Natural killer cell (primary cell): Measurements from ENCODE around the gene CIROP. TPM values are rescaled to one million over a fixed set of nuclear protein-coding genes. Genes with fewer than 3 reads are reported as not detected.
A peak's percentile ranks its signal among the peaks of the same experiment; 100 is the strongest.

Source experiments
- ATAC-seq, 3 donors: fragments of 150-1000 bp in 2 of 3; fragments of 200-7000 bp in 1 of 3; cut with Tn5 transposase; 1 replicate in 1 of 3; 2 replicates in 2 of 3; pipeline ENCODE4 v1.10.0; 2021; ENCODE audit warnings: mild to moderate bottlenecking in 2 of 3, moderate library complexity in 2 of 3
- DNase-seq, 2 donors: peaks; one replicate each; pipeline versions ENCODE4 v3.0.0 to v3.0.0-alpha.2; 2013 to 2021; ENCODE audit warnings: mixed read lengths in 1 of 2
- H3K27ac ChIP-seq: one replicate; pipeline ENCODE4 v1.5.1; 2013; ENCODE audit warnings: mild to moderate bottlenecking, low read length
- H3K27me3 ChIP-seq: one replicate; pipeline ENCODE4 v1.6.1; 2013; ENCODE audit warnings: low read length; ENCODE audit not compliant: control insufficient read depth, insufficient read depth
- H3K36me3 ChIP-seq: one replicate; pipeline ENCODE4 v1.6.1; 2013; ENCODE audit warnings: low read length; ENCODE audit not compliant: control insufficient read depth, insufficient read depth
- H3K4me1 ChIP-seq: one replicate; pipeline ENCODE4 v1.6.1; 2013; ENCODE audit warnings: low read length; ENCODE audit not compliant: control insufficient read depth, insufficient read depth
- H3K4me3 ChIP-seq: one replicate; pipeline ENCODE4 v1.5.1; 2013; ENCODE audit warnings: low read length
- H3K9me3 ChIP-seq: one replicate; pipeline ENCODE4 v1.6.1; 2013; ENCODE audit warnings: low read length; ENCODE audit not compliant: control insufficient read depth, insufficient read depth
- H3K27ac Mint-ChIP-seq, 2 donors: one replicate each; pipeline ENCODE4 v1.8.0; 2022; ENCODE audit warnings: mild to moderate bottlenecking in 2 of 2, mixed read lengths in 2 of 2, moderate library complexity in 1 of 2
- H3K27me3 Mint-ChIP-seq, 2 donors: one replicate each; pipeline ENCODE4 v1.8.0; 2022; ENCODE audit warnings: low read depth in 2 of 2, mixed read lengths in 2 of 2
- H3K36me3 Mint-ChIP-seq: one replicate; pipeline ENCODE4 v1.8.0; 2022; ENCODE audit warnings: mixed read lengths
- H3K4me1 Mint-ChIP-seq, 2 donors: one replicate each; pipeline ENCODE4 v1.8.0; 2022; ENCODE audit warnings: mixed read lengths in 2 of 2
- H3K4me3 Mint-ChIP-seq: one replicate; pipeline ENCODE4 v1.8.0; 2022; ENCODE audit warnings: mild to moderate bottlenecking, moderate library complexity, mixed read lengths
- H3K9me3 Mint-ChIP-seq, 2 donors: one replicate each; pipeline ENCODE4 v1.8.0; 2022; ENCODE audit warnings: mixed read lengths in 2 of 2
- CTCF ChIP-seq: fragments of 200-600 bp; IDR thresholded peaks from one replicate; pipeline ENCODE4 v1.8.0; 2022; ENCODE audit warnings: antibody characterized with exemption
- WGBS: methylation state at CpG from one replicate; pipeline ENCODE4 v1.1.7; 2013; ENCODE audit warnings: missing lambda C conversion rate; ENCODE audit not compliant: insufficient coverage; 5-methylcytosine and 5-hydroxymethylcytosine counted together
- intact Hi-C: fragments of 100-400 bp; cut with micrococcal nuclease; formaldehyde crosslinking; loops from one replicate; pipeline ENCODE4 v1.14.2; 2022
- total RNA-seq, 4 donors: library from RNA; stranded (reverse); fragments of 120-200 nt in 1 of 4; gene quantifications; one replicate each; pipeline versions ENCODE4 v1.2.3 to v1.2.4, GENCODE V29; 2013 to 2022

Gene CIROP
- total RNA-seq, 3 donors from 2014 or later (not counting 1 experiment from before 2014, with no cell fraction given), result not detected

DNA sequence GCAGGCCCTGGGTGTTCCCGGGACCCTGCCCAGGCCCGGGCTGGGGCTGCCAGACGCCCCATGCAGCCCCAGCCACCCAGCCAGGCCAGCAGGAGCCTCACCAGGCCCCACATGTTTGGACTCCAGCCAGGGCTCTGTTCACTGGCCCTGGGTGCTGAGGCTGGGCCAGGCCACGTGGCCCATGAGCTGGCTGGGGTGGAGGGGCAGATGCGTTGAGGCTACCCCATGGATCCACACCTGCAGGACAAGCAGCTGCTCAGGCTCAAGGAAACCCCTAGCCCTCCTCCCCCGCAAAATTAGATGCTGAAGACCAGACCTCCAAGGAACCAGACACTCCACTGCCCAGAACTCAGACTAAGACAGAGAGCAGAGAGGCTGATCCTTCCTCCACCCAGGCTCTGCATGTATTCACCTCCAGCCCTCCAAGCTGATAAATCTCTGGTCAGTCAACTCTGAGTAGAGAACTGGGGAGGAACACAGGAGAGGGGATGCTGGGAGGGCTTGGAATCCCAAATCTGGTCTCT, 49.1 kb downstream of the CIROP start:
- Histone ChIP-seq H3K9me3 (no peaks in the 10 kb centered on the region), H3K27me3 (no peaks in the 10 kb centered on the region), H3K4me1 (peaks cover 18% of the 10 kb centered on the region), H3K36me3 (peaks cover 15% of the 10 kb centered on the region), H3K4me3 (no peak overlapping the region), H3K27ac (no peak overlapping the region)
- ATAC-seq (no peak), DNase-seq (no peak)
- Mint-ChIP-seq H3K4me1 (peaks cover 17 to 27% of the 10 kb centered on the region in 2 donors), H3K9me3 (no peaks in the 10 kb centered on the region), H3K4me3 (peak overlapping the region; percentile 90), H3K36me3 (peaks cover 7% of the 10 kb centered on the region), H3K27ac (peak overlapping the region; percentile 61 to 91), H3K27me3 (peaks cover 0 to 3% of the 10 kb centered on the region in 2 donors)
- WGBS, result 83% methylated on average over 6 of the region's 6 CpGs
- no peak for TF ChIP-seq CTCF
- intact Hi-C loops, result loop anchor here (5.0 to 10.0 kb wide), 3 partner anchors 48 to 671 kb away; no protein-coding TSS in a partner anchor

DNA sequence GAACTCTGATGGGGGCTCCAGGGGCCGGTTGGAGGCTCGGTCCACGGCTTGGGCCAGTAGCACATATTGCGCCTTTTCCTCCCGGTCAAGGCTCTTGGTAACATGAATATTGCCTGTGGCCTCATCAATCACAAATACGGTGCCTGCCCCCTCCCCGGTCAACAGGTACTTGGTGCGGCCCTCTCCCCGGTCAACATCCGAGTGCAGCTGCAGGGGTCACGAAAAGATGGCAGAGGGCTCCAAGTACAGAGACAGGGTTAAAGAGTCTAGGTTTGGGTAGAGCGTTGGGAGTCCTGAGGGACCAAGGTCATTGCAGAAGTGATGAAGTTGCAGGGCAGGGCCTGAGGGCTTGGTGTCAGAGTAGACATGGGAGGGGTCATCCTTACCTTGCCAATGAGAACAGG, 49.6 kb downstream of the CIROP start:
- peaks cover 0 to 3% of the 10 kb centered on the region in 2 donors for H3K27me3 Mint-ChIP-seq
- DNase-seq, result no peak
- peaks cover 7% of the 10 kb centered on the region for H3K36me3 Mint-ChIP-seq
- peak overlapping the region in 1 of 2 donors; percentile 51 for H3K27ac Mint-ChIP-seq
- H3K4me3 Mint-ChIP-seq, result no peak overlapping the region
- H3K9me3 Mint-ChIP-seq, result no peaks in the 10 kb centered on the region
- no peaks in the 10 kb centered on the region for H3K27me3 ChIP-seq
- H3K9me3 ChIP-seq, result no peaks in the 10 kb centered on the region
- WGBS, result 97% methylated on average over 12 of the region's 12 CpGs
- no peak overlapping the region for H3K4me3 ChIP-seq
- peaks cover 10% of the 10 kb centered on the region for H3K36me3 ChIP-seq
- peaks cover 18% of the 10 kb centered on the region for H3K4me1 ChIP-seq
- H3K4me1 Mint-ChIP-seq, result peaks cover 17 to 27% of the 10 kb centered on the region in 2 donors
- H3K27ac ChIP-seq, result no peak overlapping the region
- ATAC-seq, result no peak
- intact Hi-C loops, result loop anchor here (5.0 to 10.0 kb wide), 3 partner anchors 48 to 670 kb away; no protein-coding TSS in a partner anchor
- no peak for TF ChIP-seq CTCF

- Mint-ChIP-seq H3K36me3 (peaks cover 3% of the 10 kb centered on the region), H3K9me3 (no peaks in the 10 kb centered on the region), H3K4me3 (no peak overlapping the region), H3K4me1 (peaks cover 17 to 24% of the 10 kb centered on the region in 2 donors), H3K27me3 (peaks cover 0 to 3% of the 10 kb centered on the region in 2 donors), H3K27ac (peak overlapping the region in 1 of 2 donors; percentile 51)
- no peaks in the 10 kb centered on the region for H3K27me3 ChIP-seq
- peaks cover 5% of the 10 kb centered on the region for H3K36me3 ChIP-seq
- H3K9me3 ChIP-seq, result no peaks in the 10 kb centered on the region
- ATAC-seq (no peak), DNase-seq (peak in 1 of 2 donors; percentile 57)
- WGBS, result 74% methylated on average over 15 of the region's 17 CpGs
- intact Hi-C loops, result loop anchor here (10.0 kb wide), 1 partner anchor 669 kb away; no protein-coding TSS in a partner anchor
- peaks cover 18% of the 10 kb centered on the region for H3K4me1 ChIP-seq
- no peak overlapping the region for H3K27ac ChIP-seq
- no peak overlapping the region for H3K4me3 ChIP-seq
- no peak for TF ChIP-seq CTCF
Observed at GRCh38 chr14:23054000-23054811, 50.6 kb downstream of the CIROP start.
